ENCODE measurements around the gene SMYD2. TPM values are rescaled to one million over a fixed set of nuclear protein-coding genes. Genes with fewer than 3 reads are reported as not detected.
A peak's percentile ranks its signal among the peaks of the same experiment; 100 is the strongest.

Gene SMYD2
- total and polyA plus RNA-seq, 2 donors (not counting 1 experiment from before 2014, with no cell fraction given), result 23.3 to 39.2 TPM

- H3K9ac ChIP-seq (ENCODE audit: insufficient read depth, low read length), result no peak overlapping the region
- H3K79me2 ChIP-seq (ENCODE audit: control insufficient read depth, insufficient read depth, low read length), result no peaks in the 10 kb centered on the region
- no peaks in the 10 kb centered on the region for H4K20me1 ChIP-seq (ENCODE audit: control insufficient read depth, extremely low read depth, insufficient read depth, low read length)
- peaks cover 9% of the 10 kb centered on the region for H3K36me3 ChIP-seq (ENCODE audit: control insufficient read depth, insufficient read depth, low read length)
- no peak overlapping the region for H3K27ac ChIP-seq (ENCODE audit: insufficient read depth, low read length)
- no peak for TF ChIP-seq CTCF (conservative IDR thresholded peaks at IDR 0.05 in 1 of 2, IDR thresholded peaks at IDR 0.05 in 1 of 2; ENCODE audit: low read depth in 1 of 2, low read length in 2 of 2)
- no peak for TF ChIP-seq EZH2 (IDR thresholded peaks at IDR 0.05; ENCODE audit: low read length, missing control alignments)
- H3K4me1 ChIP-seq (ENCODE audit: control insufficient read depth, extremely low read depth, insufficient read depth, low read length), result no peaks in the 10 kb centered on the region
- H2AFZ ChIP-seq (ENCODE audit: low read length), result no peak overlapping the region
- no peaks in the 10 kb centered on the region for H3K27me3 ChIP-seq (ENCODE audit: control insufficient read depth, insufficient read depth, low read length)
- no peak for DNase-seq (ENCODE audit: low read depth in 2 of 2)
- H3K4me3 ChIP-seq (replicated peaks in 1 of 4; ENCODE audit: control extremely low read depth in 1 of 4, insufficient read depth in 1 of 4, low read depth in 3 of 4, low read length in 4 of 4), result no peak overlapping the region
- H3K9me3 ChIP-seq (ENCODE audit: control insufficient read depth, insufficient read depth, low read depth, low read length), result no peaks in the 10 kb centered on the region
- no peak overlapping the region for H3K4me2 ChIP-seq (ENCODE audit: extremely low read depth, insufficient read depth, low read length)
Measured at GRCh38 chr1:214369364-214369763, 88.4 kb downstream of the SMYD2 start.

- Histone ChIP-seq H3K4me2 (ENCODE audit: extremely low read depth, insufficient read depth, low read length) (no peak overlapping the region), H3K36me3 (ENCODE audit: control insufficient read depth, insufficient read depth, low read length) (peaks cover 8% of the 10 kb centered on the region), H3K4me1 (ENCODE audit: control insufficient read depth, extremely low read depth, insufficient read depth, low read length) (no peaks in the 10 kb centered on the region), H3K79me2 (ENCODE audit: control insufficient read depth, insufficient read depth, low read length) (no peaks in the 10 kb centered on the region), H4K20me1 (ENCODE audit: control insufficient read depth, extremely low read depth, insufficient read depth, low read length) (no peaks in the 10 kb centered on the region), H3K9me3 (ENCODE audit: control insufficient read depth, insufficient read depth, low read depth, low read length) (no peaks in the 10 kb centered on the region), H3K27me3 (ENCODE audit: control insufficient read depth, insufficient read depth, low read length) (no peaks in the 10 kb centered on the region), H3K9ac (ENCODE audit: insufficient read depth, low read length) (no peak overlapping the region), H3K4me3 (replicated peaks in 1 of 4; ENCODE audit: control extremely low read depth in 1 of 4, insufficient read depth in 1 of 4, low read depth in 3 of 4, low read length in 4 of 4) (no peak overlapping the region), H2AFZ (ENCODE audit: low read length) (no peak overlapping the region), H3K27ac (ENCODE audit: insufficient read depth, low read length) (no peak overlapping the region)
- no peak for DNase-seq (ENCODE audit: low read depth in 2 of 2)
- TF ChIP-seq EZH2 (IDR thresholded peaks at IDR 0.05; ENCODE audit: low read length, missing control alignments) (no peak), CTCF (conservative IDR thresholded peaks at IDR 0.05 in 1 of 2, IDR thresholded peaks at IDR 0.05 in 1 of 2; ENCODE audit: low read depth in 1 of 2, low read length in 2 of 2) (no peak)
Measured at GRCh38 chr1:214370615-214371014, 89.7 kb downstream of the SMYD2 start.

- Histone ChIP-seq H3K4me1 (ENCODE audit: control insufficient read depth, extremely low read depth, insufficient read depth, low read length) (no peaks in the 10 kb centered on the region), H3K27me3 (ENCODE audit: control insufficient read depth, insufficient read depth, low read length) (no peaks in the 10 kb centered on the region), H3K4me3 (replicated peaks in 1 of 4; ENCODE audit: control extremely low read depth in 1 of 4, insufficient read depth in 1 of 4, low read depth in 3 of 4, low read length in 4 of 4) (no peak overlapping the region), H3K9ac (ENCODE audit: insufficient read depth, low read length) (no peak overlapping the region), H3K27ac (ENCODE audit: insufficient read depth, low read length) (no peak overlapping the region), H3K36me3 (ENCODE audit: control insufficient read depth, insufficient read depth, low read length) (peaks cover 8% of the 10 kb centered on the region), H4K20me1 (ENCODE audit: control insufficient read depth, extremely low read depth, insufficient read depth, low read length) (no peaks in the 10 kb centered on the region), H3K79me2 (ENCODE audit: control insufficient read depth, insufficient read depth, low read length) (no peaks in the 10 kb centered on the region), H2AFZ (ENCODE audit: low read length) (no peak overlapping the region), H3K4me2 (ENCODE audit: extremely low read depth, insufficient read depth, low read length) (no peak overlapping the region), H3K9me3 (ENCODE audit: control insufficient read depth, insufficient read depth, low read depth, low read length) (no peaks in the 10 kb centered on the region)
- TF ChIP-seq CTCF (conservative IDR thresholded peaks at IDR 0.05 in 1 of 2, IDR thresholded peaks at IDR 0.05 in 1 of 2; ENCODE audit: low read depth in 1 of 2, low read length in 2 of 2), result no peak
- TF ChIP-seq EZH2 (IDR thresholded peaks at IDR 0.05; ENCODE audit: low read length, missing control alignments), result no peak
- peak in 1 of 2 donors; percentile 74 for DNase-seq (ENCODE audit: low read depth in 2 of 2)
Measured at GRCh38 chr1:214372092-214372491, 91.1 kb downstream of the SMYD2 start.
